ENCODE results near the gene USP25. TPM values are rescaled to one million over a fixed set of nuclear protein-coding genes. Genes with fewer than 3 reads are reported as not detected.

USP25 gene
- total RNA-seq, 4 donors from 2014 or later: 32.3 to 44.3 (median 33.4) TPM

DNA sequence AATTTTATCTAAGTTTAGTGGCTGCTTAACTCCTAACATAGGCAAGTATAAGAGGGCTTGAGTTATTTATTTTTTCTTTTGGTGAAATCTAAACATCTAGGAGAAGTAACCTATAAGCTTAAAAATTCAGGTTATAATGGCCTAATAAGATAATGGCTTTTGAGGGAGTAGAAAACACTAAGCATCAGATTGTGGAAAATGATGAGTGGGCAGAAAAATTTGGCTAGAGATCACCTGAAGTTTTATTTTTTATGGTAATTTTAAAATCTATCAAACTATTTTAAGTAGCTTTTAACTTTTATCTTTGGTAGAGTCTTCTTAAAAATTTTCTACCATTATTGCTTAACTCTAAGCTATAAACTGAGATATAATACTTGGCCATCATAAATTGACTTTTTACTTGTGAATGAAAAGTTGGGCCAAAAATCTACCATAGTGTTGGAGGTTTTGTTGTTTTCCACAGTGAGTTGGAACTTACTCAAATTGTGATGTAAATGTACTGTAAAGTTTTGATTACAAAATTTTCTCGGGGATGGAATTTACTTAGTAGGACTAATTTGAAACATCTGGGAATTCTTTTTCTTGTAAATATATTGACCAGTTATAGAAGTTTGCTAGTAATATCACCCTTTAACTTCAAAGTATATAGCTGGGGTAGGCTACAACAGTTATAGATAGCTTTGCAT lies 63.9 kb downstream of the USP25 start:
- WGBS: 53% methylated on average over 1 of the region's 1 CpG
- no peak for DNase-seq (ENCODE audit: low spot score in 2 of 2)

DNA sequence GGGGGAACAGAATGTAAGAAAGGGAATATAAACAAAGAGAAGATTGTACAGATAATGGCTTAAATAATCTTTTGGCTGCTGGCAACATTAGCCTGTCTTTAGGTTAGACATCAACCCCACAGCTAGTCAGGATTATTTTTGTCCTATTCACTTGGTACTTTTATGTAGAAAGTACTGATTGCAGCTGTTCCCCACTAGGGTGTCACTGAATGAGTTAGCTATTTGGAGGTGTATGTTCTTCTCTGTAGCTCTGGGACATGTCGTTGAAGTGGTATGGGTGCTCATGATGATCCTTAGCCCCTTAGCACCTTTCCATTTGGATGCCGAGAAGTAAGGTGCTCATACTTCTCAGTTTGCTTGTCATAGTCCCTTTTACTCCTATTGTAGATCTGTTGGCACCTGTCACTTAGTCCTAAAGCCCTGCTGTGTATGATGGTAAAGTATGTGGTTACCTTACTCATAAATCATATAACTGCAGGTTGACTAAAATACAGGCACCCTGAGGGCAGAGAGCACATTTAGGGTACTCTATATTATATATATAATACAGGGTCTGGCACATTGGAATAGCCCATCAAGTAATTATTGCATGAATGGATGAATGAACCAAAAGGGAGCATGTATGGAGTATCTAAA lies 64.6 kb downstream of the USP25 start:
- Histone ChIP-seq H3K27ac (no peak overlapping the region), H3K4me3 (no peak overlapping the region), H3K9me3 (no peaks in the 10 kb centered on the region), H3K36me3 (no peaks in the 10 kb centered on the region), H3K27me3 (no peaks in the 10 kb centered on the region), H3K4me1 (no peaks in the 10 kb centered on the region)
- TF ChIP-seq POLR2A (IDR thresholded peaks at IDR 0.05): no peak
- TF ChIP-seq POLR2AphosphoS5 (IDR thresholded peaks at IDR 0.05): no peak
- WGBS: 97% methylated on average over 2 of the region's 2 CpGs
- DNase-seq (ENCODE audit: low spot score in 2 of 2): no peak

More for the DNA sequence above, 63.9 kb downstream of the USP25 start:
- Histone ChIP-seq H3K36me3 (no peaks in the 10 kb centered on the region), H3K4me1 (no peaks in the 10 kb centered on the region), H3K27me3 (no peaks in the 10 kb centered on the region), H3K9me3 (no peaks in the 10 kb centered on the region), H3K4me3 (no peak overlapping the region), H3K27ac (no peak overlapping the region)
- TF ChIP-seq EP300 (IDR thresholded peaks at IDR 0.05): no peak
- no peak for TF ChIP-seq POLR2A (IDR thresholded peaks at IDR 0.05)
- TF ChIP-seq, protein P1, sequence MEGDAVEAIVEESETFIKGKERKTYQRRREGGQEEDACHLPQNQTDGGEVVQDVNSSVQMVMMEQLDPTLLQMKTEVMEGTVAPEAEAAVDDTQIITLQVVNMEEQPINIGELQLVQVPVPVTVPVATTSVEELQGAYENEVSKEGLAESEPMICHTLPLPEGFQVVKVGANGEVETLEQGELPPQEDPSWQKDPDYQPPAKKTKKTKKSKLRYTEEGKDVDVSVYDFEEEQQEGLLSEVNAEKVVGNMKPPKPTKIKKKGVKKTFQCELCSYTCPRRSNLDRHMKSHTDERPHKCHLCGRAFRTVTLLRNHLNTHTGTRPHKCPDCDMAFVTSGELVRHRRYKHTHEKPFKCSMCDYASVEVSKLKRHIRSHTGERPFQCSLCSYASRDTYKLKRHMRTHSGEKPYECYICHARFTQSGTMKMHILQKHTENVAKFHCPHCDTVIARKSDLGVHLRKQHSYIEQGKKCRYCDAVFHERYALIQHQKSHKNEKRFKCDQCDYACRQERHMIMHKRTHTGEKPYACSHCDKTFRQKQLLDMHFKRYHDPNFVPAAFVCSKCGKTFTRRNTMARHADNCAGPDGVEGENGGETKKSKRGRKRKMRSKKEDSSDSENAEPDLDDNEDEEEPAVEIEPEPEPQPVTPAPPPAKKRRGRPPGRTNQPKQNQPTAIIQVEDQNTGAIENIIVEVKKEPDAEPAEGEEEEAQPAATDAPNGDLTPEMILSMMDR (IDR thresholded peaks at IDR 0.05): no peak
- TF ChIP-seq POLR2AphosphoS5 (IDR thresholded peaks at IDR 0.05): no peak

GRCh38 chr21:15795533-15795932 lies 65.8 kb downstream of the USP25 start:
- Histone ChIP-seq H3K27ac (no peak overlapping the region), H3K4me1 (no peaks in the 10 kb centered on the region), H3K4me3 (no peak overlapping the region), H3K36me3 (no peaks in the 10 kb centered on the region), H3K27me3 (no peaks in the 10 kb centered on the region), H3K9me3 (no peaks in the 10 kb centered on the region)
- WGBS: 93% methylated on average over 4 of the region's 4 CpGs
- no peak for TF ChIP-seq POLR2AphosphoS5 (IDR thresholded peaks at IDR 0.05)
- TF ChIP-seq, protein P1 (IDR thresholded peaks at IDR 0.05): no peak
- TF ChIP-seq EP300 (IDR thresholded peaks at IDR 0.05): no peak
- no peak for TF ChIP-seq POLR2A (IDR thresholded peaks at IDR 0.05)
- no peak for DNase-seq (ENCODE audit: low spot score in 2 of 2)

GRCh38 chr21:15797577-15798363 lies 68.0 kb downstream of the USP25 start:
- 97% methylated on average over 3 of the region's 3 CpGs for WGBS
- Histone ChIP-seq H3K36me3 (no peaks in the 10 kb centered on the region), H3K27ac (no peak overlapping the region), H3K4me3 (no peak overlapping the region), H3K27me3 (no peaks in the 10 kb centered on the region), H3K9me3 (no peaks in the 10 kb centered on the region), H3K4me1 (no peaks in the 10 kb centered on the region)
- no peak for DNase-seq (ENCODE audit: low spot score in 2 of 2)
- TF ChIP-seq EP300 (IDR thresholded peaks at IDR 0.05): no peak
- TF ChIP-seq POLR2AphosphoS5 (IDR thresholded peaks at IDR 0.05): no peak
- TF ChIP-seq, protein P1 (IDR thresholded peaks at IDR 0.05): no peak
- no peak for TF ChIP-seq POLR2A (IDR thresholded peaks at IDR 0.05)

DNA sequence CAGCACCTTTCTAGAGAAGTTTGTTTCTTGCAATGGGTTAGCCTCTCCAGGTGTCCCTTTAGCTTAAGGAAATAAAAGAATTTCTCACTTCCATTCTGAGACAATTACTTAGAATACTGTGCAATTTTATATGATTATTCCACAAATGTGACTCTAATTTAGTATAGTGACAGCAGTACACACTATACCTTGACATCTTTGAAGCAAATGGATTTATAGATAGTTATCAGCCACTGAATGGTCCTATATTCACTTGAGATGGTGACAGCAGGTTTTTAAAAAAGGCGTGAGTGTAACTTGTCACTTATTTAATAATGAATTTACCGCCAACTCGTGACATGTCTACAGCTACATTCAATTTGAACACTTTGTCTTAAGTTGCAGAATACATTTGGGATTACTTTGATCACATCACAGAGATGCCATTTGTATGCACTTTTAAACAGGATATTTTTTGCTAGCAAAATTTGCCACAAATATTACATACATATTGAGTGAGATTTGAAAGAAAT lies 71.6 kb downstream of the USP25 start:
- Histone ChIP-seq H3K4me3 (no peak overlapping the region), H3K9me3 (no peaks in the 10 kb centered on the region), H3K4me1 (no peaks in the 10 kb centered on the region), H3K36me3 (no peaks in the 10 kb centered on the region), H3K27me3 (no peaks in the 10 kb centered on the region), H3K27ac (no peak overlapping the region)
- 99% methylated on average over 3 of the region's 3 CpGs for WGBS
- TF ChIP-seq, protein P1 (IDR thresholded peaks at IDR 0.05): no peak
- TF ChIP-seq POLR2AphosphoS5 (IDR thresholded peaks at IDR 0.05) (no peak), EP300 (IDR thresholded peaks at IDR 0.05) (no peak), POLR2A (IDR thresholded peaks at IDR 0.05) (no peak)
- no peak for DNase-seq (ENCODE audit: low spot score in 2 of 2)

All from suprapubic skin (tissue), 4 donors.